Right lobe of liver (tissue), 4 donors: ENCODE results near the gene ING1.

Source experiments
- CTCF ChIP-seq, 4 donors: fragments of 200-600 bp in 3 of 4; fragments of 450-650 bp in 1 of 4; IDR thresholded peaks; one replicate each; pipeline versions ENCODE4 v1.5.1 to v1.8.0; 2016 to 2022; ENCODE audit warnings: antibody characterized with exemption in 4 of 4, mild to moderate bottlenecking in 2 of 4
- POLR2A ChIP-seq: fragments of 450-650 bp; IDR thresholded peaks from one replicate; pipeline ENCODE4 v1.6.1; 2017; ENCODE audit warnings: antibody characterized with exemption, mild to moderate bottlenecking
- donor health status: DM: no; HTN: no; CAD: no.
- donor health status: DM: no; HTN: no; CAD: no.
- donor health status: DM: no; HTN: yes; CAD: no.

DNA sequence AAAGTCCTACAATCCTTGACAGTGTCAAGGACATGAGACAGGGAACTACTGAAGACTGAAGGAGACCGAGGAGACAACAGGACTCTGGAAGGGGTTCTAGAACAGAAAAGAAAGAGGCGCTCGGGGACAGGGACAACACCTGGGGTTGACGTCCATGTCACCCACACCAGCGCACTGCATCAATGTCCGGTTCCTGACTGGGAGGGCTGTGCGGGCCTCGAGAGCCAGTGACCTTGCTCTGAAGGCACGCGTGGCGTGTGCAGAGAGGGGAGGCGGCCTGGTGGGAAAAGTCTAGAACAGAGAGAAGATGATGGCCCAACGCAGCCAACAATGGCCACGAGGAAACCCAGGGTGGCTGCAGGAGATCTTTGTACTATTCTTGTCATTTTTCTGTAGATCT is 13.3 kb upstream of the ING1 start:
- TF ChIP-seq CTCF (IDR thresholded peaks at IDR 0.05) (no peak), POLR2A (no peak)
